COLO668 (cell line): Measurements from ENCODE around the gene MLXIPL.
A peak's percentile ranks its signal among the peaks of the same experiment; 100 is the strongest.
"Not testable (repeated sequence)": the region's sequence is repeated elsewhere in the genome, so short reads cannot be mapped to it uniquely, and the experiment has no call there.

Experiments
- DNase-seq: peaks from one replicate; lab custom pipeline; 2025; ENCODE audit not compliant: unreplicated experiment; lab: John Stamatoyannopoulos, UW

Gene MLXIPL

GRCh38 chr7:73623798-73624668, at the start of gene MLXIPL:
TSS of gene MLXIPL (minus strand) at chr7:73624522. CDS start at chr7:73624492, 30 bp downstream.
- peak; percentile 88 for DNase-seq

GRCh38 chr7:73671857-73672445, 47.6 kb upstream of the MLXIPL start:
- DNase-seq, result no peak

- DNase-seq, result no peak
Observed at GRCh38 chr7:73671322-73671661, 47.0 kb upstream of the MLXIPL start.

DNA sequence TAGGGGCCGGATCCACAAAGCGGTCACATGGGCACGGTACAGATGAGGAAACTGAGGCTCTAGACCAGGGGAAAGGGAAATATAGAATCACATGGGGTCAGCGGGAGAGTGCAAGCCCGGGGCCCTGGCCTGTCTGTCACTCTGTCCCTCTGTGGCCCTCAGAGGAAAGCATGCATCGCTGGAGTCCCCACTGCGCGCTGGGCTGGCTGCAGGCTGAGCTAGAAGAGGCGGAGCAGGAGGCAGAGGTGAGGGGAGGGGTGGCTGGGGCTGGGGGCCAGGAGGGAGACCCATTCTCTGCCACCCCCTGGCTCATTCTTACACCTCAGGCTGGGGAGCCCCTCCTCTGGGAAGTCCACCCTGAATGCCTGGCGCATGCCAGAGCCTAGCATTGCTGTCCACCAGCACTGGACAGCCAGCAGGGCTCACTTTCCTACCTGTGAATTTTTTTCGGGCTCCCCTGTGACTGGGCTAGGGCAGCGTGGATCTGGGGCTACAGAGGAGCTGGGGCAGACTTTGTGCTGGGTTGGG, 45.6 kb upstream of the MLXIPL start:
- no peak for DNase-seq

DNA sequence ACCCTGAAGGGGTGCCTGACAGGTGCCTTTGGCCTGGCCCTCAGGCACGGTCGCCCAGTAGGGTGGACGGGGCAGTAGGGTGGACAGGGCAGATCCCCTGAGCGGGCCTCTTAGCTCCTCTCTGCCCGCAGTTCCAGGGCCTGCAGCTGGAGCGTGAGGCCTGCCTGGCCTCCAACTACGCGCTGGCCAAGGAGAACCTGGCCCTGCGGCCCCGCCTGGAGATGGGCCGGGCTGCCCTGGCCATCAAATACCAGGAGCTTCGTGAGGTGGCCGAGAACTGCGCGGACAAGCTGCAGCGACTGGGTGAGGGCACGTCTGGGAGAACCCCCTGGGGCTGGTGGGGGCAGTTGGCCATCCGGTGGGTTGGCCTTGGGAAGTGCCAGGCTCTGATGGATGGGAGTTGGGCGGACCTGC, 45.0 kb upstream of the MLXIPL start:
- no peak for DNase-seq

GRCh38 chr7:73668886-73669230, 44.5 kb upstream of the MLXIPL start:
- no peak for DNase-seq

GRCh38 chr7:73668103-73668885, 44.0 kb upstream of the MLXIPL start:
- DNase-seq, result peak; percentile 11

GRCh38 chr7:73667344-73668102, 43.2 kb upstream of the MLXIPL start, which contains the start of gene VPS37D:
TSS of gene VPS37D (plus strand) at chr7:73667831. CDS start at chr7:73667959, 128 bp downstream.
- DNase-seq, result peak; percentile 91

DNA sequence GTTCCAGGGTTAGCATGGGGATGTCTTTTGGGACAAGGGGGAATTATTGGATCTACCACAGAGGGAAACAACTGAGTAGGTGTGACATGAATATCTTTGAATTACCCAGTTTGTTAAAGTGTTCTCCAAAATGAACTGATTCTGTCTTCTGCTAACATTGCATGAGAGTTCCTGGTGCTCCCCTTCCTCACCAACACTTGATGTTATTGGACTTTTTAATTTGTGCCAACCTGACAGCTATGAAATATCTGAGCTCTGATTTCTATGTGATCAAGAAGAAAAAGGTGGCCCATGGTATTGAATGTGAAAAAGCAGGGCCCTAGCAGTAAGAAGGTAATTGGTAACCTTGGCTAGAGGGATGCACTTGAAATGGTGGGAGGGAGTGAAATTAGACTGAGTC, 38.7 kb upstream of the MLXIPL start:
- no peak for DNase-seq

DNA sequence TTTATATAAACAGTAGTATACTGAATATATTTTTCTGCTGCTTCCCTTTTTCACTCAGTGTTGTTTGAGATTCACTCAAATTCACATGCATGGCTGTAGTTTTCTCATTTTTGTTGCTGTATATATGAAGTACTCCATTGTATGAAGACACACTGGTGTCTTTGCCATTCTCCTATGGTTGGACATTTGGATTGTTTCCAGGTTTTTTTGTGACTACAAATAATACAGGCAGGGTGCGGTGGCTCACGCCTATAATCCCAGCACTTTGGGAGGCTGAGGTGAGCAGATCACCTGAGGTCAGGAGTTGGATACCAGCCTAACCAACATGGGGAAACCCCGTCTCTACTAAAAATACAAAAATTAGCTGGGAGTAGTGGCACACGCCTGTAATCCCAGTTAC, 36.3 kb upstream of the MLXIPL start:
- not testable (repeated sequence) for DNase-seq

- no peak for DNase-seq
Observed at GRCh38 chr7:73659983-73660382, 35.7 kb upstream of the MLXIPL start.

- not testable (repeated sequence) for DNase-seq
Observed at GRCh38 chr7:73655309-73655708, 31.0 kb upstream of the MLXIPL start.

DNA sequence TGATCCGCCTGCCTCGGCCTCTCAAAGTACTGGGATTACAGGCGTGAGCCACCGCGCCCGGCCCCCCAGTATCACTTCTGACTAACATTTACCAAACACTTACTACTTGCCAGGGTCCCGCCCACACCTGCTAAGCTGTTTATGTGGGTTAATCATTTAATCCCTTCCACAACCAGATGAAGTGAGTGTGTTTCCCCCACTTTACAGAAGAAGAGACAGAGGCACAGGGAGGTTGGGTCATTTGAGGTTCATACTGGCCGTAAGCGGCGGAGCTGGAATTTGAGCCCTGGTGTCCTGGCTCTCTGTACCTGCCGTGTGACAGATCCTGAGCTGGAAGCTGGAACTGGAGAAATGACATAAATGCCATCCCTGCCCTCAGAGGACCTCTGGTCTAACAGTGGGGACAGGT, 28.2 kb upstream of the MLXIPL start:
- DNase-seq, result no peak

- no peak for DNase-seq
Observed at GRCh38 chr7:73650524-73650923, 26.2 kb upstream of the MLXIPL start.

GRCh38 chr7:73649576-73649975, 25.3 kb upstream of the MLXIPL start:
- no peak for DNase-seq

DNA sequence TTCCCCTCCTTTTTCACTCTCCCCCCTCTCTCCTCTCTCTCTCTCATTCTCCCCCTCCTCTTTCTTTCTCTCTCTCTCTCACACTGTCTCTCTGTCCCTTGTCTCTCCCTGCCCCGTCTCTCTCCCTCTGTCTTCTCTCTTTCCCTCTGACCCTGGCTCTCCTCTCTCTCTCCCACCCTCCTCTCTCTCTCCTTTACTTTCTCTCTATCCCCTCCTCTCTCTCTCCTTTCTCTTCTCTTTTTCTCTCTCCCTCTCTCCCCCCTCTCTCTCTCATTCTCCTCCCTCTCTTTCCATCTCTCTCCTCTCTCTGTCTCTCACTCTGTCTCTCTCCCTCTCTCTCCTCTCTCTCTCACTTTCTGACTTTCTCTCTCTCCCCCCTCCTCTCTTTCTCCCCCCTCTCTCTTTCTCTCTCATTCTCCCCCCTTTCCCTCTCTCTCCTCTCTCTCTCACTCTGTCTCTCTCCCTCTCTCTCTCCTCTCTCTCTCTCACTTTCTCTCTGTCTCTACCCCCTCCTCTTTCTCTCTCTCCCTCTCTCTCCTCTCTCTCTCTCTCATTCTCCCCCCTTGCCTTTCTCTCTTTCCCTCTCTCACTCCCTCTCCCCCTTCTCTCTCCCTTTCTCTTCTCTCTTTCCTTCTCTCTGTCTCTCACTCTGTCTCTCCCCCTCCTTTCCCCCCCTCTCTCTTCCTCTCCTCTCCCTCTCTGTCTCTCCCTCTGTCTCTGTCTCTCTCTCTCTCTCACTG, 24.4 kb upstream of the MLXIPL start:
- no peak for DNase-seq

DNA sequence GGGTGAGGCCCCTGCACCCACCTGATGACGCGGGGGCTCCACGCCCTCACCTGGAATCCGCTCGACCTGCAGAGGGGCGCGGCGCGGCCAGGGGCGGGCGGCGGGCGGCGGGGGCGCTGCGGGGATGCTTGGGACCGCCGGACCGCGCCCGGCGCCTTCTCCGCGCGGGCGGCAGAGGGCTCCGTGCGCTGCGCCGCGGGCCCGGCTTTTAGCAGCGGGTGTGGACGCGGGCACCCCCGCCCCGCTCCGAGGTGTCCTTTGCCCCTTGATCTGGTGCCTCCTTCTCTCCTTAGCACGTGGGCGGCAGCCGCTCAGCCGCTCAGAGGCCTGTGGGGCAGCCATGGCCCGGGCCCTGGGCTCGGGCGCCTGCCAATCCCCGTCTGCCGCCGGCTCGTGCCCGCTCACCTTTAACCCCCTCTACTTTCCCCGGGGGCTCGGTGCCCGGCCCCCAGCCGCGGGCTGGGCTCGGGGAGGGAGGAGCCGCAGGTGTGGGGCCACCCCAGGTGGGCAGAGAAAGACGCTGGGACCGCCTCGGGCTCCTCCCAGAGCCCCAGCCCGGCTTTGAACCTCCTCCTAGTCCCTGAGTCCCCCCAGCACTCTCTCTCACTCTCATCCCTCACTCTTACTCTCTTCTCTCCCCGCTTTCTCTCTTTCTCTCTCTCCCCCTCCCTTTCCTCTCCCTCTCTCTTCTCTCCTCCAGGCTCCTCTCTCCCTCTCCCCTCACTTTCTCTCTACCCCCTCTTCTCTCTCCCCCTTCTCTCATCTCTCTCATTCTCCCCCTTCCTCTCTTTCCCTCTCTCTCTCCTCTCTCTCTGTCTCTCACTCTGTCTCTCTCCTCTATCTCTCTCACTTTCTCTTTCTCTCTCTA, 23.6 kb upstream of the MLXIPL start:
- DNase-seq, result peak; percentile 33

GRCh38 chr7:73646785-73647724, 22.7 kb upstream of the MLXIPL start:
- DNase-seq, result no peak
